ENCODE results near the gene FES. TPM values are rescaled to one million over a fixed set of nuclear protein-coding genes. Genes with fewer than 3 reads are reported as not detected.
"Not testable (repeated sequence)": the region's sequence is repeated elsewhere in the genome, so short reads cannot be mapped to it uniquely, and the experiment has no call there.

The FES gene
- total and polyA plus RNA-seq, 9 donors = 2.2 to 37.2 (median 24.8) TPM

GRCh38 chr15:90907838-90908507 lies 23.7 kb downstream of the FES start:
- Histone ChIP-seq H3K36me3 (no peaks in the 10 kb centered on the region), H3K27me3 (no peaks in the 10 kb centered on the region), H3K27ac (no peak overlapping the region), H3K4me1 (ENCODE audit: insufficient read depth) (no peaks in the 10 kb centered on the region), H3K9me3 (no peaks in the 10 kb centered on the region), H3K4me3 (no peak overlapping the region)
- WGBS, 3 donors = 82 to 86% (median 84%) methylated on average over 9 of the region's 9 CpGs
- intact Hi-C loops (cut with DNase I) = no loop called here
- TF ChIP-seq CTCF (IDR thresholded peaks at IDR 0.05) = no peak
- TF ChIP-seq POLR2A (IDR thresholded peaks at IDR 0.05) = no peak
- no peak for TF ChIP-seq EP300 (IDR thresholded peaks at IDR 0.05)
- DNase-seq = no peak

- intact Hi-C loops (cut with DNase I); H3K9me3 ChIP-seq; H3K4me3 ChIP-seq; H3K36me3 ChIP-seq; DNase-seq; H3K27me3 ChIP-seq; H3K27ac ChIP-seq; H3K4me1 ChIP-seq (ENCODE audit: insufficient read depth): not testable (repeated sequence)
- WGBS, 3 donors = 76 to 79% (median 77%) methylated on average over 11 of the region's 11 CpGs
Measured at GRCh38 chr15:90909449-90909848, 25.1 kb downstream of the FES start.

- H3K4me3 ChIP-seq = no peak overlapping the region
- no peaks in the 10 kb centered on the region for H3K4me1 ChIP-seq (ENCODE audit: insufficient read depth)
- H3K27ac ChIP-seq = no peak overlapping the region
- no peaks in the 10 kb centered on the region for H3K36me3 ChIP-seq
- H3K9me3 ChIP-seq = no peaks in the 10 kb centered on the region
- intact Hi-C loops (cut with DNase I) = no loop called here
- DNase-seq = no peak
- H3K27me3 ChIP-seq = no peaks in the 10 kb centered on the region
- 88 to 95% (median 94%) methylated on average over 8 of the region's 8 CpGs for WGBS, 3 donors
- TF ChIP-seq POLR2A (IDR thresholded peaks at IDR 0.05) = no peak
- no peak for TF ChIP-seq CTCF (IDR thresholded peaks at IDR 0.05)
- no peak for TF ChIP-seq EP300 (IDR thresholded peaks at IDR 0.05)
Measured at GRCh38 chr15:90909976-90910375, 25.7 kb downstream of the FES start.

- Histone ChIP-seq H3K4me3 (no peak overlapping the region), H3K36me3 (no peaks in the 10 kb centered on the region), H3K27ac (no peak overlapping the region), H3K27me3 (no peaks in the 10 kb centered on the region), H3K4me1 (ENCODE audit: insufficient read depth) (no peaks in the 10 kb centered on the region), H3K9me3 (no peaks in the 10 kb centered on the region)
- intact Hi-C loops (cut with DNase I) = no loop called here
- DNase-seq = no peak
- TF ChIP-seq POLR2A (IDR thresholded peaks at IDR 0.05) = no peak
- no peak for TF ChIP-seq CTCF (IDR thresholded peaks at IDR 0.05)
- no peak for TF ChIP-seq EP300 (IDR thresholded peaks at IDR 0.05)
- WGBS, 3 donors = 94 to 98% (median 96%) methylated on average over 24 of the region's 24 CpGs
Measured at GRCh38 chr15:90910441-90911301, 26.4 kb downstream of the FES start.

- 85 to 93% (median 86%) methylated on average over 19 of the region's 19 CpGs for WGBS, 3 donors
- intact Hi-C loops (cut with DNase I) = no loop called here
- Histone ChIP-seq H3K4me1 (ENCODE audit: insufficient read depth) (no peaks in the 10 kb centered on the region), H3K27me3 (no peaks in the 10 kb centered on the region), H3K9me3 (no peaks in the 10 kb centered on the region), H3K4me3 (no peak overlapping the region), H3K36me3 (no peaks in the 10 kb centered on the region), H3K27ac (no peak overlapping the region)
- no peak for TF ChIP-seq POLR2A (IDR thresholded peaks at IDR 0.05)
- DNase-seq = no peak
Measured at GRCh38 chr15:90911302-90911623, 27.0 kb downstream of the FES start.
